ENCODE results near the gene MAGEB1. TPM values are rescaled to one million over a fixed set of nuclear protein-coding genes. Genes with fewer than 3 reads are reported as not detected.

MAGEB1 gene
- total RNA-seq, 1 experiment from 2014 or later: not detected

DNA sequence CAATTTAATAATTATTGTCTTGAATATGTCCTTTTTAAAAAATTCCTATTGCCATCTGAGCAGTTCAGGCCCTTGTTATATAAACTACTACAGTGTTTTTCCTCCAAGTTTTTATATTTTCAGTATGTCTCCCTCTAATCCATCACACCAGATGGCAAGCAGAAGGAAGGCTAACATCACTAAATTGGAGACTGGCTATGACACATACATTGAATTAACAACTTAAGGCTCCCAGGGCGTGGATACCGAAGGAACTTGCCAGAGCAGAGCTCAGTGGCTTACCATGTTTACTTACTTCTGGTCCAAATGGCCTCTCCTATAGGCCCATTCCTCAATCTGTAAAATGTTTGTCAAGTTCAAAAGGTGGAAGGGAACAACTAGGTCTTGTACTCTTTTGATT is 13.0 kb downstream of the MAGEB1 start:
- ATAC-seq: no peak
- in situ Hi-C loops (cut with HindIII; ENCODE audit: low pct_unique_long_range_greater_than_20kb, low sequenced_read_pairs): no loop called here
- no peak overlapping the region for H3K4me3 ChIP-seq (ENCODE audit: low read depth in 2 of 2, low read length in 2 of 2)
- ChIA-PET CTCF (no interaction called here), POLR2A (no interaction called here)
- BruUV-seq (replicated peaks): no TSS peak
- no peak overlapping the region for H3K27ac ChIP-seq (ENCODE audit: low read length)
- TF ChIP-seq SIN3A (IDR thresholded peaks at IDR 0.05; ENCODE audit: borderline replicate concordance, insufficient read depth, low read depth, low read length) (no peak), CTCF (IDR thresholded peaks at IDR 0.05) (no peak), REST (IDR thresholded peaks at IDR 0.05; ENCODE audit: insufficient read depth in 1 of 2, low read depth in 2 of 2, low read length in 1 of 2) (no peak), POLR2AphosphoS5 (IDR thresholded peaks at IDR 0.05; ENCODE audit: low read depth, low read length) (no peak), TCF7L2 (IDR thresholded peaks at IDR 0.05; ENCODE audit: low read depth, low read length) (no peak)
- DNase-seq (ENCODE audit: low read depth, low spot score): no peak
- H3K36me3 ChIP-seq (ENCODE audit: control insufficient read depth, insufficient read depth, low read length): no peaks in the 10 kb centered on the region
- H3K27me3 ChIP-seq (ENCODE audit: control insufficient read depth, insufficient read depth, low read length): no peaks in the 10 kb centered on the region
- intact Hi-C loops (cut with micrococcal nuclease; ENCODE audit: unreplicated experiment): no loop called here
- no peaks in the 10 kb centered on the region for H3K9me3 ChIP-seq (ENCODE audit: control insufficient read depth, insufficient read depth, low read depth, low read length)
- no peaks in the 10 kb centered on the region for H3K4me1 ChIP-seq (ENCODE audit: control insufficient read depth, insufficient read depth, low read length)

DNA sequence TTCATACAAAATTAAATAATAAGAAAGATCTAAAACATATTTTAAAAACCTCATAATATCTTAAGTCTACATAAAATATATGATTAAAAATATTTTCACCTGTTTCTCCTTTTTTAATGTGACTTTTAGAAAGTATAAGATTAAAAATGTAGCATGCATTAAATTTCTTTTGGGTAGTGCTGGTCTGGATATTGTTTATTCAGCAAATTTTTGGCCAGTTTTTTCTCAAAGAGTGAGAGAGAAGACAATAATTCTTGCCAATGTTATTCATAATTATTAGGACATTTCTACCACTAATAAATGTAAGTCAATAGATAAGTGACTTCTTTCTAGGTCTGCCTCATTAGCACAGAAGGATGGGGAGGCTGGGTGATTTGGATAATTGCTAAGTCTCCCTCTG is 14.1 kb downstream of the MAGEB1 start:
- H3K4me3 ChIP-seq (ENCODE audit: low read depth in 2 of 2, low read length in 2 of 2): no peak overlapping the region
- no peak for TF ChIP-seq TCF7L2 (IDR thresholded peaks at IDR 0.05; ENCODE audit: low read depth, low read length)
- TF ChIP-seq REST (IDR thresholded peaks at IDR 0.05; ENCODE audit: insufficient read depth in 1 of 2, low read depth in 2 of 2, low read length in 1 of 2): no peak
- no peak for TF ChIP-seq SIN3A (IDR thresholded peaks at IDR 0.05; ENCODE audit: borderline replicate concordance, insufficient read depth, low read depth, low read length)
- TF ChIP-seq POLR2AphosphoS5 (IDR thresholded peaks at IDR 0.05; ENCODE audit: low read depth, low read length): no peak
- no peak for TF ChIP-seq CTCF (IDR thresholded peaks at IDR 0.05)
- no peaks in the 10 kb centered on the region for H3K9me3 ChIP-seq (ENCODE audit: control insufficient read depth, insufficient read depth, low read depth, low read length)
- in situ Hi-C loops (cut with HindIII; ENCODE audit: low pct_unique_long_range_greater_than_20kb, low sequenced_read_pairs) (no loop called here), intact Hi-C loops (cut with micrococcal nuclease; ENCODE audit: unreplicated experiment) (no loop called here)
- H3K27ac ChIP-seq (ENCODE audit: low read length): no peak overlapping the region
- H3K27me3 ChIP-seq (ENCODE audit: control insufficient read depth, insufficient read depth, low read length): no peaks in the 10 kb centered on the region
- H3K4me1 ChIP-seq (ENCODE audit: control insufficient read depth, insufficient read depth, low read length): no peaks in the 10 kb centered on the region
- BruUV-seq (replicated peaks): no TSS peak
- DNase-seq (ENCODE audit: low read depth, low spot score): no peak
- POLR2A ChIA-PET: no interaction called here
- CTCF ChIA-PET: no interaction called here
- no peak for ATAC-seq
- no peaks in the 10 kb centered on the region for H3K36me3 ChIP-seq (ENCODE audit: control insufficient read depth, insufficient read depth, low read length)

Data from Panc1 (cell line).